MM.1S (cell line): Measurements from ENCODE around the gene NELL1.

Source experiments
- CTCF ChIP-seq: fragments of 300-600 bp; sonication (generic); IDR thresholded peaks from 2 replicates; pipeline ENCODE4 v1.5.1; 2016; ENCODE audit warnings: antibody characterized with exemption, low read length, mixed read lengths
- EZH2 ChIP-seq: fragments of 300-600 bp; sonication (generic); optimal IDR thresholded peaks from 2 replicates; pipeline ENCODE3; 2017; ENCODE audit warnings: low read depth, mild to moderate bottlenecking, antibody characterized with exemption, low read length, mixed read lengths

- TF ChIP-seq CTCF = no peak
- no peak for TF ChIP-seq EZH2
These were observed 638.5 kb downstream of the NELL1 start for GRCh38 chr11:21307874-21308273.
